Measurements from ENCODE around the gene OASL.

The OASL gene

DNA sequence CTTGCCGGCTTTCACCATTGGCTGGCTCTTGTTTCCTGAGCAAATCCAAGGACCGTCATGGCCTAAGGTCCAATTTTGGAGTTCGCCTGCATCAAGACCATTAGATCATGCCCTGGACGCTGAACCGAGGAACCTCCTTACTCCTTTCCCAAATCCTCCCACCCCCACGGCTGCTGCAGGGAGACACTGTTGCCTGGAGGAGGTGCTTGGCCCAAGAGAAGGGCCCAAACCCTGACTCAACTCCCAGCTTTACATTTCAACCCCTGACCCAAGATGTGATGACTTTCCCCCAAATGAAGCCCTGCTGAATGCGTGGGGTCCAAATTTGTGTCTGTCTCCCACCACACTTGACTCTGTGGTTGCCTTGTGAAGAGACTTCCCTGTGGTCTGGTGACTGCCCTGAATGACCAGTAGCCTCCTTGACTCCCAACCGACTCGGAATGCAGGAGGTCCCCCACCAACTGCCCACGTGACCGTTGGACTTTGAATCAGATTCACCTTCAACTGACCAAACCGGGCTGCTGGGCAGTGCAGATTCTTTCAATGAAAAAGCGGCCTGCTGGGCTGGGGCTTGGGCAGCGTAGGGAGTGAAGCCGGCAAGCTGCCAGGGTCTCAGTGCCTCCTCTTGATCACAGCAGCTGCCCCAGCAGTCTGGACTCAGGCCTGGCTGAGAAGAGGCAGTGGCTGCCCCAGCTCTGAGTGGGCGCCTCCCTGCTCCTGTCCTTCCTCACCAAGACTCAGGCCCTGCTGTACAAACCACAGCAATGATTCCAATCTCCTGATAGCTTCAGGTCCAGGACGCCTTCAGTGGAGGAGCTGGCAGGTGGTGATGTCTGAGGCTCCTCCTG lies 46.7 kb upstream of the OASL start:
- Histone ChIP-seq H2BK120ac (ENCODE audit: insufficient read depth, low read length, poor library complexity) (no peak overlapping the region), H3K4me2 (ENCODE audit: low read length) (no peak overlapping the region), H3K14ac (ENCODE audit: low read length) (no peak overlapping the region), H4K12ac (ENCODE audit: low read depth, low read length) (no peak overlapping the region), H3K23ac (ENCODE audit: low read length) (no peak overlapping the region), H3K9me3 (ENCODE audit: insufficient read depth, low read depth, low read length) (no peaks in the 10 kb centered on the region), H3K4ac (ENCODE audit: low read depth, low read length) (no peak overlapping the region), H3K18ac (ENCODE audit: low read length) (no peak overlapping the region), H3K9ac (ENCODE audit: low read length) (peak overlapping the region; percentile 15), H2BK5ac (ENCODE audit: low read depth, low read length, poor library complexity) (no peak overlapping the region), H3K4me3 (ENCODE audit: low read depth, low read length) (no peak overlapping the region), H4K91ac (ENCODE audit: low read depth, low read length) (no peak overlapping the region), H2AK5ac (ENCODE audit: low read length) (no peak overlapping the region), H2AFZ (ENCODE audit: insufficient read depth, low read length, poor library complexity) (no peak overlapping the region), H3K27me3 (ENCODE audit: insufficient read depth, low read length) (no peaks in the 10 kb centered on the region), H3K27ac (ENCODE audit: low read depth, low read length) (no peak overlapping the region), H3K36me3 (ENCODE audit: control insufficient read depth in 1 of 2, insufficient read depth in 2 of 2, low read length in 2 of 2) (no peaks in the 10 kb centered on the region), H2BK12ac (ENCODE audit: low read length) (no peak overlapping the region), H3K79me2 (ENCODE audit: control insufficient read depth, insufficient read depth, low read length, poor library complexity) (no peaks in the 10 kb centered on the region), H3K4me1 (ENCODE audit: control insufficient read depth in 1 of 2, insufficient read depth in 2 of 2, low read length in 2 of 2) (no peaks in the 10 kb centered on the region), H4K8ac (ENCODE audit: low read depth, low read length) (no peak overlapping the region), H3K79me1 (ENCODE audit: low read length) (no peaks in the 10 kb centered on the region)
- WGBS (ENCODE audit: extremely low coverage, insufficient coverage, insufficient read length): no CpG with 5 or more reads among the region's 17 CpGs
- DNase-seq: no peak

DNA sequence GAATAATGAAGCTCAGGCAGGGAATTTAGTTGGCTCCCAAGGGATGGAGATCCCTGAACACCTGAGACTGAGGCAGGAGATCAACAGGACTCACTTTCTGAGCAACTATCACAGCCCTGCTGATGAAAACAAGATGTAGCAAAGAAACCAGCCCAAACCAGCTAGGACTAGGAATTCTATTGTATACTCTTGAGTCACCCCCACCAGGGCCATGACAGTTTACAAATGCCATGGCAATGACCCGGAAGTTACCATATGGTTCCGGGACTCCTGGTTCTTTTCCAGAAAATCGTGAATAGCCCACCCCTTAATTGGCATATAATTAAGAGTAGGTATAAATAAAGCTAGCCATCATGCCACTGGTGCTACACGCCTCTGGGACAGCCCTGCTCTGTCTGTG lies 46.0 kb upstream of the OASL start:
- no peaks in the 10 kb centered on the region for H3K79me2 ChIP-seq (ENCODE audit: control insufficient read depth, insufficient read depth, low read length, poor library complexity)
- H3K4me1 ChIP-seq (ENCODE audit: control insufficient read depth in 1 of 2, insufficient read depth in 2 of 2, low read length in 2 of 2): no peaks in the 10 kb centered on the region
- no peak overlapping the region for H3K4me2 ChIP-seq (ENCODE audit: low read length)
- H3K9ac ChIP-seq (ENCODE audit: low read length): peak overlapping the region; percentile 15
- no peak for DNase-seq
- no peaks in the 10 kb centered on the region for H3K27me3 ChIP-seq (ENCODE audit: insufficient read depth, low read length)
- no peak overlapping the region for H2AFZ ChIP-seq (ENCODE audit: insufficient read depth, low read length, poor library complexity)
- H3K9me3 ChIP-seq (ENCODE audit: insufficient read depth, low read depth, low read length): no peaks in the 10 kb centered on the region
- H4K91ac ChIP-seq (ENCODE audit: low read depth, low read length): no peak overlapping the region
- H3K4me3 ChIP-seq (ENCODE audit: low read depth, low read length): no peak overlapping the region
- no peaks in the 10 kb centered on the region for H3K36me3 ChIP-seq (ENCODE audit: control insufficient read depth in 1 of 2, insufficient read depth in 2 of 2, low read length in 2 of 2)
- no peak overlapping the region for H2AK5ac ChIP-seq (ENCODE audit: low read length)
- no peak overlapping the region for H4K12ac ChIP-seq (ENCODE audit: low read depth, low read length)
- no CpG with 5 or more reads among the region's 4 CpGs for WGBS (ENCODE audit: extremely low coverage, insufficient coverage, insufficient read length)
- no peak overlapping the region for H3K27ac ChIP-seq (ENCODE audit: low read depth, low read length)
- no peaks in the 10 kb centered on the region for H3K79me1 ChIP-seq (ENCODE audit: low read length)
- H3K14ac ChIP-seq (ENCODE audit: low read length): no peak overlapping the region
- H3K4ac ChIP-seq (ENCODE audit: low read depth, low read length): no peak overlapping the region
- no peak overlapping the region for H2BK120ac ChIP-seq (ENCODE audit: insufficient read depth, low read length, poor library complexity)
- no peak overlapping the region for H3K23ac ChIP-seq (ENCODE audit: low read length)
- no peak overlapping the region for H4K8ac ChIP-seq (ENCODE audit: low read depth, low read length)
- H3K18ac ChIP-seq (ENCODE audit: low read length): no peak overlapping the region
- no peak overlapping the region for H2BK12ac ChIP-seq (ENCODE audit: low read length)
- no peak overlapping the region for H2BK5ac ChIP-seq (ENCODE audit: low read depth, low read length, poor library complexity)

- Histone ChIP-seq H3K4me1 (ENCODE audit: control insufficient read depth in 1 of 2, insufficient read depth in 2 of 2, low read length in 2 of 2) (no peaks in the 10 kb centered on the region), H4K12ac (ENCODE audit: low read depth, low read length) (no peak overlapping the region), H2AK5ac (ENCODE audit: low read length) (no peak overlapping the region), H3K18ac (ENCODE audit: low read length) (no peak overlapping the region), H3K36me3 (ENCODE audit: control insufficient read depth in 1 of 2, insufficient read depth in 2 of 2, low read length in 2 of 2) (no peaks in the 10 kb centered on the region), H2BK12ac (ENCODE audit: low read length) (no peak overlapping the region), H3K79me1 (ENCODE audit: low read length) (no peaks in the 10 kb centered on the region), H3K23ac (ENCODE audit: low read length) (no peak overlapping the region), H2AFZ (ENCODE audit: insufficient read depth, low read length, poor library complexity) (no peak overlapping the region), H3K4me2 (ENCODE audit: low read length) (no peak overlapping the region), H4K8ac (ENCODE audit: low read depth, low read length) (no peak overlapping the region), H3K4me3 (ENCODE audit: low read depth, low read length) (no peak overlapping the region), H3K27ac (ENCODE audit: low read depth, low read length) (no peak overlapping the region), H3K9ac (ENCODE audit: low read length) (no peak overlapping the region), H4K91ac (ENCODE audit: low read depth, low read length) (no peak overlapping the region), H3K14ac (ENCODE audit: low read length) (no peak overlapping the region), H3K79me2 (ENCODE audit: control insufficient read depth, insufficient read depth, low read length, poor library complexity) (no peaks in the 10 kb centered on the region), H2BK5ac (ENCODE audit: low read depth, low read length, poor library complexity) (no peak overlapping the region), H3K27me3 (ENCODE audit: insufficient read depth, low read length) (no peaks in the 10 kb centered on the region), H3K9me3 (ENCODE audit: insufficient read depth, low read depth, low read length) (no peaks in the 10 kb centered on the region), H2BK120ac (ENCODE audit: insufficient read depth, low read length, poor library complexity) (no peak overlapping the region), H3K4ac (ENCODE audit: low read depth, low read length) (no peak overlapping the region)
- no peak for DNase-seq
- no CpG with 5 or more reads among the region's 3 CpGs for WGBS (ENCODE audit: extremely low coverage, insufficient coverage, insufficient read length)
These were observed 45.2 kb upstream of the OASL start for GRCh38 chr12:121084229-121084628.

GRCh38 chr12:121080909-121081308 lies 41.9 kb upstream of the OASL start:
- H3K4me2 ChIP-seq (ENCODE audit: low read length): no peak overlapping the region
- H4K91ac ChIP-seq (ENCODE audit: low read depth, low read length): no peak overlapping the region
- H3K4ac ChIP-seq (ENCODE audit: low read depth, low read length): no peak overlapping the region
- H3K18ac ChIP-seq (ENCODE audit: low read length): no peak overlapping the region
- no peak overlapping the region for H4K12ac ChIP-seq (ENCODE audit: low read depth, low read length)
- no peaks in the 10 kb centered on the region for H3K79me1 ChIP-seq (ENCODE audit: low read length)
- DNase-seq: no peak
- no peak overlapping the region for H3K14ac ChIP-seq (ENCODE audit: low read length)
- no peaks in the 10 kb centered on the region for H3K9me3 ChIP-seq (ENCODE audit: insufficient read depth, low read depth, low read length)
- no peak overlapping the region for H2BK5ac ChIP-seq (ENCODE audit: low read depth, low read length, poor library complexity)
- H2AK5ac ChIP-seq (ENCODE audit: low read length): no peak overlapping the region
- no peaks in the 10 kb centered on the region for H3K4me1 ChIP-seq (ENCODE audit: control insufficient read depth in 1 of 2, insufficient read depth in 2 of 2, low read length in 2 of 2)
- H2BK120ac ChIP-seq (ENCODE audit: insufficient read depth, low read length, poor library complexity): no peak overlapping the region
- no peak overlapping the region for H4K8ac ChIP-seq (ENCODE audit: low read depth, low read length)
- no peak overlapping the region for H3K27ac ChIP-seq (ENCODE audit: low read depth, low read length)
- H3K4me3 ChIP-seq (ENCODE audit: low read depth, low read length): no peak overlapping the region
- H3K23ac ChIP-seq (ENCODE audit: low read length): no peak overlapping the region
- WGBS (ENCODE audit: extremely low coverage, insufficient coverage, insufficient read length): no CpG with 5 or more reads among the region's 2 CpGs
- H3K9ac ChIP-seq (ENCODE audit: low read length): no peak overlapping the region
- no peak overlapping the region for H2BK12ac ChIP-seq (ENCODE audit: low read length)
- H3K27me3 ChIP-seq (ENCODE audit: insufficient read depth, low read length): no peaks in the 10 kb centered on the region
- H3K36me3 ChIP-seq (ENCODE audit: control insufficient read depth in 1 of 2, insufficient read depth in 2 of 2, low read length in 2 of 2): no peaks in the 10 kb centered on the region
- no peak overlapping the region for H2AFZ ChIP-seq (ENCODE audit: insufficient read depth, low read length, poor library complexity)
- H3K79me2 ChIP-seq (ENCODE audit: control insufficient read depth, insufficient read depth, low read length, poor library complexity): no peaks in the 10 kb centered on the region

Measured in trophoblast cell (in vitro differentiated cells and primary cell).